GM19395 (cell line): ENCODE measurements around the gene FARP1.

Source experiments
- ATAC-seq: cut with Tn5 transposase; IDR thresholded peaks from one replicate; pipeline ENCODE4 v1.9.1; 2021; ENCODE audit warnings: mild to moderate bottlenecking, moderate library complexity; ENCODE audit not compliant: unreplicated experiment

The FARP1 gene

GRCh38 chr13:98327371-98328270 is 184.7 kb downstream of the FARP1 start:
- ATAC-seq: no peak

GRCh38 chr13:98328511-98328910 is 185.6 kb downstream of the FARP1 start:
- ATAC-seq: no peak

- ATAC-seq: no peak
These were observed 189.3 kb downstream of the FARP1 start for GRCh38 chr13:98332222-98332621.

GRCh38 chr13:98332691-98333090 is 189.8 kb downstream of the FARP1 start:
- ATAC-seq: no peak

- no peak for ATAC-seq
These were observed 190.6 kb downstream of the FARP1 start for GRCh38 chr13:98333486-98333885.

- ATAC-seq: no peak
These were observed 191.8 kb downstream of the FARP1 start for GRCh38 chr13:98334620-98335205.

- no peak for ATAC-seq
These were observed 192.8 kb downstream of the FARP1 start for GRCh38 chr13:98335721-98336120.

- no peak for ATAC-seq
These were observed 195.4 kb downstream of the FARP1 start for GRCh38 chr13:98338310-98338709.

- no peak for ATAC-seq
These were observed 197.0 kb downstream of the FARP1 start for GRCh38 chr13:98339684-98340425.

GRCh38 chr13:98342953-98343352 is 200.1 kb downstream of the FARP1 start:
- ATAC-seq: no peak

GRCh38 chr13:98343461-98343860 is 200.6 kb downstream of the FARP1 start:
- no peak for ATAC-seq

- ATAC-seq: no peak
These were observed 201.5 kb downstream of the FARP1 start for GRCh38 chr13:98344392-98344791.

GRCh38 chr13:98345107-98345935 is 202.4 kb downstream of the FARP1 start:
- ATAC-seq: no peak

- ATAC-seq: no peak
These were observed 204.2 kb downstream of the FARP1 start for GRCh38 chr13:98346904-98347636.

GRCh38 chr13:98347756-98348155 is 204.9 kb downstream of the FARP1 start:
- ATAC-seq: no peak

- ATAC-seq: no peak
These were observed 205.7 kb downstream of the FARP1 start for GRCh38 chr13:98348466-98349200.

GRCh38 chr13:98349731-98350305 is 206.9 kb downstream of the FARP1 start:
- ATAC-seq: no peak

GRCh38 chr13:98350746-98351330 is 207.9 kb downstream of the FARP1 start:
- no peak for ATAC-seq

GRCh38 chr13:98351636-98352035 is 208.7 kb downstream of the FARP1 start:
- no peak for ATAC-seq
